HEK293T (cell line): Measurements from ENCODE around the gene CCDC92.

ENCODE experiments used
- ELF4 ChIP-seq: fragments of 450-650 bp; IDR thresholded peaks from 2 replicates; pipeline ENCODE4 v1.6.1; 2017; ENCODE audit warnings: antibody characterized with exemption
- FOXK2 ChIP-seq: fragments of 450-650 bp; IDR thresholded peaks from 2 replicates; pipeline ENCODE4 v1.6.1; 2016; ENCODE audit warnings: mild to moderate bottlenecking
- HDGF ChIP-seq: fragments of 450-650 bp; IDR thresholded peaks from 2 replicates; pipeline ENCODE4 v1.6.1; 2017; ENCODE audit warnings: antibody characterized with exemption, borderline replicate concordance
- NFRKB ChIP-seq: fragments of 450-650 bp; IDR thresholded peaks from 2 replicates; pipeline ENCODE4 v1.6.1; 2016; ENCODE audit warnings: mild to moderate bottlenecking, moderate library complexity
- PKNOX1 ChIP-seq: fragments of 450-650 bp; IDR thresholded peaks from 2 replicates; pipeline ENCODE4 v1.6.1; 2016
- SP1 ChIP-seq: fragments of 450-650 bp; IDR thresholded peaks from 2 replicates; pipeline ENCODE4 v1.6.1; 2017
- SUZ12 ChIP-seq: fragments of 450-650 bp; IDR thresholded peaks from 2 replicates; pipeline ENCODE4 v1.6.1; 2016; ENCODE audit warnings: mild to moderate bottlenecking
- TARDBP ChIP-seq: fragments of 450-650 bp; IDR thresholded peaks from 2 replicates; pipeline ENCODE4 v1.6.1; 2016

DNA sequence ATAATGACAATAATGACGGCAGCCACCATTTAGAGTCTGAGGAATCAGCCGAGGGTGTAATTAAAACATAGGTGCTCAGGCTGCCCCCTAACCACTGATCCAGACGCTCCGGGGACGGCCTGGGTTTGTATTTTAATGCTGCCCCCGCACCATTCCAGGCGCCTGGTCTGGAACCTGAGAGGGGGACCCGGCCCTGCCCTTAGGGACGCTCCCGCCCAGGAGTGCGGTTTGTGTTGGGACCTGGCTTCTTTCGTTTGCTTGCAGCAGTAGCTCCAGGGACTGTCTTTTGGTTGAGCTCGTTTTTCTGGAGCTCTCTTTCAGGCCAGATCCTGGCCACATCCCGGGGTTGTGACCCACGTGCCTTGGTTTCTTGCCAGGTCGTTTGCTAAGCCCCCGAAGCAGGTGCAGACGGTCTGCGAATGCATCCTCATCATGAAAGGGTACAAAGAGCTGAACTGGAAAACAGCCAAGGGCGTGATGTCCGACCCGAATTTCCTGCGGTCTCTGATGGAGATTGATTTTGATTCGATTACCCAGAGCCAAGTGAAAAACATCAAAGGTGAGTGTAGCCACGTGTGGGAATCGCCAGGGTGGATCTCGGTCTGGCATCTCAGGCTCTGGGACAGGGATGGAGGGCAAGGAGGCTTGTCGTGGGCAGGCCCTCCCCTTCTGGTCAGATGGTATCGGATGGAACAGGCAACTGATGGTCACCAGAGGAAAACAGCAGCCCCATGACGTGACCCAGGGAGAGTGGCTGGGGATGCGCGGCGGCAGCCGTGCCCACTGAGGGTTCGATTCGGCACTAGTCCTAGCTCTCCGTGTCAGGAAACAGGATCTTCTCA, 63.5 kb downstream of the CCDC92 start:
- TF ChIP-seq SUZ12, result no peak
- TF ChIP-seq HDGF, result no peak
- TF ChIP-seq ELF4, result no peak
- no peak for TF ChIP-seq FOXK2
- no peak for TF ChIP-seq NFRKB
- TF ChIP-seq SP1, result no peak
- no peak for TF ChIP-seq PKNOX1
- no peak for TF ChIP-seq TARDBP
